BE2C (cell line): Measurements from ENCODE around the gene IAPP.
"Not testable (repeated sequence)": the region's sequence is repeated elsewhere in the genome, so short reads cannot be mapped to it uniquely, and the experiment has no call there.

Source experiments
- DNase-seq: peaks from one replicate; pipeline ENCODE4 v3.0.0-alpha.2; 2020
- H3K27me3 ChIP-seq: fragments of 250-450 bp; sonication (Bioruptor Pico); 2 replicates; pipeline ENCODE4 v1.5.1; 2020; ENCODE audit warnings: mild to moderate bottlenecking
- H3K36me3 ChIP-seq: fragments of 250-450 bp; sonication (Bioruptor Pico); 2 replicates; pipeline ENCODE4 v1.5.1; 2020; ENCODE audit warnings: mild to moderate bottlenecking
- H3K4me1 ChIP-seq: fragments of 250-450 bp; sonication (Bioruptor Pico); 2 replicates; pipeline ENCODE4 v1.5.1; 2020
- H3K4me3 ChIP-seq: 2 replicates; pipeline ENCODE4 v1.5.1; 2011; ENCODE audit warnings: low read depth, low read length
- H3K9me3 ChIP-seq: fragments of 250-450 bp; sonication (Bioruptor Pico); 2 replicates; pipeline ENCODE4 v1.5.1; 2020
- CTCF ChIP-seq: IDR thresholded peaks from 2 replicates; pipeline ENCODE4 v1.5.1; 2012; ENCODE audit warnings: mild to moderate bottlenecking, low read depth, low read length

The IAPP gene

DNA sequence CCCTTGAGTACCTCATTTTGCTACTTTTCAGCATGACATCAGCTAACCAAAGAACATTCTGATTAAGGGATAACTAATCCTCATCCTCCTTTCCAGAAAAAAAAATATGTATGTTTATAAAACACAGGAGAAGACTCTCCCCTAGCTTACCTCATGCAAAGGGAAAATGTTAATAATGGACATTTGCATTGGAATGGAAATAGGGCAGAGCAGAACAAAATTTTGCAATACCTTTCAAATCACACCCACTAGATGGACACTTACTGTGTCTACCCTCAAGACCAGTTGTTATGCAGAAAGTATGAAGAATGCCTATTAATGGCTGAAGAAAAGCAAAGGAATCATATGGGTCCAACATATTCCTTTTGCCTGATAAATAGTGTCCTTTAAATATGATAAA is 29.1 kb upstream of the IAPP start:
- no peak for DNase-seq
- H3K4me3 ChIP-seq, result no peak overlapping the region
- H3K9me3 ChIP-seq, result no peaks in the 10 kb centered on the region
- no peaks in the 10 kb centered on the region for H3K4me1 ChIP-seq
- no peaks in the 10 kb centered on the region for H3K36me3 ChIP-seq
- H3K27me3 ChIP-seq, result peaks cover 9% of the 10 kb centered on the region
- TF ChIP-seq CTCF, result no peak

DNA sequence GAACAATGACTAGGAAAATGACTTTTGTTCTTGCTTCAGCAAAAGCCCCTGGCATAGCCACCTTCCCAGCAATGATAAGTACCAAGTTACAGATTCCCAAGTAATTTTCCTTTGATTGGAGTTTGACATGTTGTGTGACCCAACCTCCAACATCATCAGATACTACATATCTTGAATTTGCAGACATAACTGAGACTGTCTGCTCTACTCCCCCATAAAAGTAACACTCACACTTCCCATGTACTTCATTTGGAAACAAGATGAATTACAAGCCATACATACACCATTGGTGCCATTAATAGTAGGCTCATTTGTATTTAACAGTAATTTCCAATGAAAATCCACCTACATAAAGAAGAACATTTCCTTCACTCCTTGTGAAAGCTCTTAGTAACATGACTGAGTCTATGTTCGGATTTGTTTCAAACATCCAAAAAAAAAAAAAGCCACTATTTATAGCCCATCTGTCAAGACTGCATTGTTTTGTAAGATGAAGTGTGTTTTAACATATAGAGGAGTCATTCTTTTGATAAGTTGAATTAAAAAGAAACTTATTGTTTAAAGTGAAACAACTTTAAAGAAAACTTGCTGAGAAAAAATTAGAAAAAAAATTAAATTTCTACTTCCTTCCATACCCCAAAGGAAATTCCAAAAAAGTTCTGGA is 26.0 kb upstream of the IAPP start:
- no peak for DNase-seq
- TF ChIP-seq CTCF, result no peak
- Histone ChIP-seq H3K27me3 (peaks cover 13% of the 10 kb centered on the region), H3K4me3 (no peak overlapping the region), H3K9me3 (no peaks in the 10 kb centered on the region), H3K4me1 (no peaks in the 10 kb centered on the region), H3K36me3 (no peaks in the 10 kb centered on the region)

DNA sequence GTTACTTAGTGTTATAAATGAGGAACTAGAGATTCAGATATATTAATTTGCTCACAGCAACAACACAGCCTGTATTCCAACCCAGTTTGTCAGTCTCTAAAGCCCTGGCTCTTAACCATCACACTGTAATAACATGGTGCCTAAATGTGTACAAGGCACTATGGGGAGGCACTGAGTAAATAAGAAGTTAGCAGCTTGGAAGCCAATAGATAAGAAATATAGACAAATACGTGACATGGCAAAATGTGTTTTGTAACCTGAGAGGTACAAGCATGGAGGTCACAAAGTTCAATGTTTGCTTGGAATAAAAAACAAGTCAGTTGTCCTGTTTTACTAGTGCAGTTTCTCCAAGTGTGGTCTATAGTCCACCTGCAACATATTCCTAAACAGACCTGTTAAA is 21.7 kb upstream of the IAPP start:
- TF ChIP-seq CTCF, result no peak
- H3K4me1 ChIP-seq, result no peaks in the 10 kb centered on the region
- no peak overlapping the region for H3K4me3 ChIP-seq
- H3K9me3 ChIP-seq, result no peaks in the 10 kb centered on the region
- no peaks in the 10 kb centered on the region for H3K36me3 ChIP-seq
- peaks cover 20% of the 10 kb centered on the region for H3K27me3 ChIP-seq
- DNase-seq, result no peak

DNA sequence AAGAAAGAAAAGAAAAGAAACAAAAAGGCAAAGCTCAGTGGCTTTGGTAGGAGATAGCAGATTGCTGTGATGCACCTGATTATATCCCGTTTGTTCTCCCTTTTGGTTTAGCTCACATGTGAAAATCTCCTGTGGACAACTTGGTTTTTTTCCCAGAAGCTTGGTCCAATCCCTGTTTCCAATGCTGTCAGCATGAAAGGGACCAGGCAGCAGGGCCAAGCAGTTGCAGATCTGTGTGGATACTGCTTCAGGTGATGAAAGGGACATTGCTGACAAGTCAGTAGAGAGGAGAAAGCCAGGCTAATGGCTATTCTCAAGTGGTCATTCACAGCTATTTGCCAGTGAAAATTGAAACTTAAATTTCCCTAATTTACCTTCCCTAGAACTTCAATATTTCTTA is 19.2 kb upstream of the IAPP start:
- Histone ChIP-seq H3K4me1 (no peaks in the 10 kb centered on the region), H3K27me3 (peaks cover 21% of the 10 kb centered on the region), H3K36me3 (no peaks in the 10 kb centered on the region), H3K4me3 (no peak overlapping the region), H3K9me3 (no peaks in the 10 kb centered on the region)
- no peak for DNase-seq
- TF ChIP-seq CTCF, result no peak

DNA sequence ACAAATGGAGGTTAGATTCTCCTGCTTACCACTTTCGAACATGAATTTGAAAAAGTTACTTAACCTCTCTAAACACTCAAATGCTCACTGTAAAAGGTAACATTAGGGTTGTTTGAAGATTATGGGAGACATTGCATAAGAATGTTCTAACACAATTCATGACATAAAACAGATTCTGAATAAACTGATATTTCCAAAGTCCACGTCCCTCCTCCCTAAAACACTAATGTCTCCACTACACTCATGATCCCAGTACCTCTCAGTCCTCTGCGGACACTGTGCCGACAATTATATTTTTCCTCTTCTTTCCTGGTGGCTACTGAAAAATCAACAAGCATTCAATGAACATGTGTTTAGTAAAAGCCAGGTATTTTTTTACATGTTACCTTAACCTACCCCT is 18.8 kb upstream of the IAPP start:
- peaks cover 21% of the 10 kb centered on the region for H3K27me3 ChIP-seq
- no peak for DNase-seq
- H3K4me3 ChIP-seq, result no peak overlapping the region
- H3K4me1 ChIP-seq, result no peaks in the 10 kb centered on the region
- no peaks in the 10 kb centered on the region for H3K9me3 ChIP-seq
- no peak for TF ChIP-seq CTCF
- H3K36me3 ChIP-seq, result no peaks in the 10 kb centered on the region

DNA sequence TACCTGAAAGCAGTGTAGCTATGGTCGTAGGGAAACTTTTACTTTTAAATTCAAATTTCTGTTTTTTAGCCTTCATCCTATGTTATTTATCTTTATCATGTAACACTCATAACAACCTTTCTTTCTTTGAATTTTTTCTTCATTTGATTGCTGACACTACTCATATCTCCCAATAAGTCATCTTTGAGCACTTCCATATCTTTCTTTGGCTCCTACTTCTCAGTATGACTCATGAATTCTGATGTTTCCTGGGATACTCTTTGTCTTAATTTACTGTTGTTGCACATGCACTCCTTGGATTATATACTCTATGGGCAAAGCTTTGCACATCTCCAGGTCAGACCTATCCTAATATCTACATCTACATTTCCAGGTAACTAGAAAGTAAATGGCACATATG is 18.1 kb upstream of the IAPP start:
- no peak for DNase-seq
- peaks cover 21% of the 10 kb centered on the region for H3K27me3 ChIP-seq
- no peaks in the 10 kb centered on the region for H3K4me1 ChIP-seq
- no peak overlapping the region for H3K4me3 ChIP-seq
- H3K36me3 ChIP-seq, result no peaks in the 10 kb centered on the region
- H3K9me3 ChIP-seq, result no peaks in the 10 kb centered on the region
- TF ChIP-seq CTCF, result no peak

DNA sequence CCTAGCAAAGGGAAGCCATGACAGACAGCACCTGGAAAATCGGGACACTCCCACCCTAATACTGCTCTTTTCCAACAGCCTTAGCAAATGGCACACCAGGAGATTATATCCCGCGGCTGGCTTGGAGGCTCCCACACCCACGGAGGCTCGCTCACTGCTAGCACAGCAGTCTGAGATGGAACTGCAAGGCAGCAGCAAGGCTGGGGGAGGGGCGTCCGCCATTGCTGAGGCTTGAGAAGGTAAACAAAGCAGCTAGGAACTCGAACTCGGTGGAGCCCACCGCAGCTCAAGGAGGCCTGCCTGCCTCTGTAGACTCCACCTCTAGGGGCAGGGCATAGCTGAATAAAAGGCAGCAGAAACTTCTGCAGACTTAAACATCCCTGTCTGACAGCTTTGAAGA is 12.1 kb upstream of the IAPP start:
- not testable (repeated sequence) for H3K4me3 ChIP-seq, H3K9me3 ChIP-seq, H3K27me3 ChIP-seq, H3K36me3 ChIP-seq, H3K4me1 ChIP-seq, DNase-seq
